Measurements from ENCODE around the gene MEGF11.
"Not testable (repeated sequence)": the region's sequence is repeated elsewhere in the genome, so short reads cannot be mapped to it uniquely, and the experiment has no call there.

The MEGF11 gene

DNA sequence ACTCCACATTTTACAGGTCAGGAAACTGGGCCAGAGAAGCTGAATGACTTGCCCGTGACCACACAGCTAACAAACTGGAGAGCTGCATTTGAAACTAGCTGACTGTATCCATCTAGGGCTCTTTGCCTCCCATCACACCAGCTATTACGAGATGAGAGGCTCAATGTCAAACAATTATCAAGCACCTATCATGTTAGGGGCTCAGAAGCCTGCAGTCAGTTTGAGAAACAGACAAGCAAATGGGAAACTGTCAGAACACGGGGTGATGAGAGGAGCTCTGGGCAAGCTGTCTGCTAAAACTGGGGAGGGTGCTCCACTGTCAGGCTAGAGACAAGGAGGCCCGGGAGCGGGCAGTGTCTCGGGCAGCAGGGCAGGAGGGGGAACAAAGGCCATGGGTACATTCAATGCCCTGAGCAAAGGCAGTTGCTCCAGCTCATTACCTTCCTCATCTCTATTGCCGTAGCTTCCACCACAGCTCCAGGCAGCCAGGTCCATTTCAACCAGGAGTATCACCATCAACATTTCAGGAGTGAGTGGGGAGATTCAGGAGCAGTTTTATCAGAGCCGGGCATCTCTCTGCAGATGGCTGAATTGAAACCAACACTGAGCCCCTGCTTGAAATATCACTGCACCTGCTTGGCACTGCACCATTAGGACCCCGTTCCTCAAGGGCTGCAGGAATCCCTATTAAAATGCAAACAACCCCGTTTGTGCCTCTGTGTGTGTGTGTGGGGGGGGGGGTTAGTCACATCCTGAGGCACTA lies 261.6 kb downstream of the MEGF11 start:
- no peak for FAIRE-seq

DNA sequence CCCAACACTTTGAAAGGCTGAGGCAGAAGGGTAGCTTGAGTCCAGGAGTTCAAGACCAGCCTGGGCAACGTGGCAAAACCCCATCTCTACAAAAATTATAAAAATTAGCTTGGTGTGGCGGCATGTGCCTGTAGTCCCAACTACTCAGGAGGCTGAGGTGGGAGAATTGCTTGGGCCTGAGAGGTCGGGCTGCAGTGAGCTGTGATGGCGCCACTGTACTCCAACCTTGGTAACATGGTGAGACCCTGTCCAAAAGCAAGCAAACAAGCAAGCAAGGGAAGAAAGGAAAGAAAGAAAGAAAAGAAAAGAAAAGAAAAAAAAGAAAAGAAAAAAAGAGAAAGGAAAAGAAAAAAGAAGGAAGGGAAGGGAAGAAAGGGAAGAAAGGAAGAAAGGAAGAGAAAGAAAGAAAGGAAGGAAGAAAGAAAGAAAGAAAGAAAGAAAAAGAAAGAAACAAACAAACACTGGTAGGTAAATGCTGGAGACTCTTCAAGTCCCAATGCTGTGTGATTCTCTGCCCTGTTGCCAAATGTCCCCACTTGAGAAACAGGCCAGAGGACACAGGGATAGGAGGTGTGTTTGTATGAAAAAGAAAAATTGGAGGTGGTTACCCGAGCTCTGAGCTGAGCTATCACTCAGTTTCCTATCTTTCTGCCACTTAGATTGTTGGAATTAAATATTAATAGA lies 263.1 kb downstream of the MEGF11 start:
- FAIRE-seq = no peak

DNA sequence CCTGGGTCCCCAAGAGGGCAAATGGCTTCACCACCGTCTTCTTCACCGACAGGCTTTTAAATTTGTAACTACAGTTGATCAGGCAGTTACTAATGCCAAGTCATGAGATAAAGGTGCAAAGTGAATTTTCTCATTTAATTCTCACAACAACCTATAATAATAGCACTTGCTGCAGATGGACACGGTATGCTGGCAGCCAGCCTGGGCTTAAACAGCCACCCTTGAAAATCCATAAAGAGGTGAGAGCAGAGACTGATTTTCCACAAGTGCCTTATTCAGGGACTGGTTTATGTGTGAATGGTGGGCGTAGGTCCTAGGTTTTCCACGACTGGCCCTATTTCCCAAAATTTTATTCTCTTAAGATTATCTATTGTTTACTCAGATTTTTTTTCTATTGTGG lies 266.4 kb downstream of the MEGF11 start:
- FAIRE-seq = no peak

DNA sequence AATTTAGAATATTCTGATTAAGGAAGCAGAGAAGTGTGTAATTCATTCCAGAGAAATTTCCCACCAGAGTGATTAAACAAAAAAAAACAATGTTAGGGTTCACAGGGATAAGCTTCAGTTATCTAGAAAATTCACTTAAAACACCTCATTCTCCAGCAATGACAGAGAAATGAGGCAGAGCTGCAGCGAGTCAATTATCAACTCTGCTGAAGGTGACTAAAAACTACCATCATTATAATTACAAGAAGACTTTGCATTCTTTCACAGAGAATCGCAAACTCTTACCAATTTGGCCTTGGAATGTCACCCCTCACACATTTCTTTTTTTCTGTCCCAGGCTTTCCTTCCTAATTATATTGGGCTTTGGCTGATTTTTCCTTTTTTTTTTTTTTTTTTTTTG lies 267.1 kb downstream of the MEGF11 start:
- FAIRE-seq = no peak

GRCh38 chr15:65985387-65985786 lies 268.2 kb downstream of the MEGF11 start:
- FAIRE-seq = no peak

- no peak for FAIRE-seq
These were observed 270.8 kb downstream of the MEGF11 start for GRCh38 chr15:65982627-65983322.

GRCh38 chr15:65981837-65982626 lies 271.5 kb downstream of the MEGF11 start:
- FAIRE-seq = no peak

DNA sequence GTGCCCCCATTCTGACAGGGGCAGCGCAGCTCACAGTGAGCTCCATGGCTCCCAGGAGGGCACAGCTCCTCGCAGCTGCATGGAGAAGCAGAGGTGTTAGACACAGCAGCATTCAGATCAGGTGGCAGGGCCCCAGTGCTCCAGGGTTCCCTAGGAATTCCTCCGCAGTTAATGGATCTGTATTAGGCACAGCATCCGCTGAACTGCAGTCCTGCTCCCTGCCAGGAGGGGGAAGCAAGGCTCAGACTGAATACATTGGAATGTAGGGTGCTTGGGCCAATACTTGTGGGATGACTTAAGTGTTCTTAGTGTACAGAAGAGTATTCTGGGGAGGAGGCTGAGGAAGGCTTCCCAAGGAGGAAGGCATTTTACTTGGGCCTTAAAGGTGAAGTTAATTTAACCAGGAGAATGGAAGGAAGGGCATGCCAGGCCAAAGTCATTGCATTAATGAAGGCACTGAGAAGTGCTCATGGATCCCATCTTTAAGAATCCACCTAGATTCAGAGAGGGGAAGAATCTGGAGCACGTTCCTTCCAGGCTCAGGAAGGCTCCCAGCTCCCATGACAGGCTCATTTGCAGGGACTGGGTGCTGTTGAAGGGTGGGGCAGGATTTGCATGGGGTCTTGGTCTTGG lies 272.6 kb downstream of the MEGF11 start:
- no peak for FAIRE-seq

DNA sequence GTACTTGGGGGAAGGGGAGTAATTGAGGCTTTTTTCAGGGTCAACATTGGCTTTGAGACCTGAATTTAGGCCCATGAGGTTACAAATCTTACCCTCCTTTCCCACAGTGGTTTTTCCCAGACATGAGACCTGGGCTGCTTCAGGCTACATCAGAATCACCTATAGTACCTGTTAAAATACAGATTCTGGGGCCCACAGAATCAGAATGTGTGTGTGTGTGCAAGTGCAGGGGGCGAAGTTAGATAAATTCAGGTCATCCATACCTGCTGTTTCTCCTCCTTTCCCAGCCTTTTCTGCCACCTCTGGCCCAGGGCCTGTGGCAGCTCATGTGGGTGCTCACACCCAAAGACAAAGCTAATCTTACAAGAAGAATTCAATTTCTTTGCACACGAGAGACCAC lies 273.7 kb downstream of the MEGF11 start:
- no peak for FAIRE-seq

DNA sequence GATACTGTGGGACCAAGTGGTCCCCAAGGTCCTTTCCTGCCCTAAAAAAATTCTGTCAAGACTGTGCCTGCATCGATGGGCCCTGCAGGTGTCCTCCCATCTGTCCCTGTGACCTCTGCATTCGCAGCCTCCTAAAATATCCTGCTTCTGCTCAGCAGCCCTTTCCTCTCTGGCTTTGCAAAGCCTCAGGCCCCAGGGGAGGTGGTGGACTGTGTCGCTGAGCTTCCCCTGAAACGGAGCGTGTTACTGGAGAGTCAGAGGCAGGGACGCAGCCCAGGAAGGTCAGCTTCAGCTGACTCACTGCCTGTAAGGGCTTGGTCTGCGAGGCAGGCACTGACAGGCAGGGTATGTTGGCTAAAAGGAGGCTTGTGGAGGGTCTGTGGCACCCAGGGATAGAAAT lies 274.2 kb downstream of the MEGF11 start:
- FAIRE-seq = no peak

GRCh38 chr15:65978110-65978509 lies 275.4 kb downstream of the MEGF11 start:
- no peak for FAIRE-seq

- not testable (repeated sequence) for FAIRE-seq
These were observed 277.4 kb downstream of the MEGF11 start for GRCh38 chr15:65976196-65976595.

- FAIRE-seq = no peak
These were observed 281.9 kb downstream of the MEGF11 start for GRCh38 chr15:65971741-65971995.

DNA sequence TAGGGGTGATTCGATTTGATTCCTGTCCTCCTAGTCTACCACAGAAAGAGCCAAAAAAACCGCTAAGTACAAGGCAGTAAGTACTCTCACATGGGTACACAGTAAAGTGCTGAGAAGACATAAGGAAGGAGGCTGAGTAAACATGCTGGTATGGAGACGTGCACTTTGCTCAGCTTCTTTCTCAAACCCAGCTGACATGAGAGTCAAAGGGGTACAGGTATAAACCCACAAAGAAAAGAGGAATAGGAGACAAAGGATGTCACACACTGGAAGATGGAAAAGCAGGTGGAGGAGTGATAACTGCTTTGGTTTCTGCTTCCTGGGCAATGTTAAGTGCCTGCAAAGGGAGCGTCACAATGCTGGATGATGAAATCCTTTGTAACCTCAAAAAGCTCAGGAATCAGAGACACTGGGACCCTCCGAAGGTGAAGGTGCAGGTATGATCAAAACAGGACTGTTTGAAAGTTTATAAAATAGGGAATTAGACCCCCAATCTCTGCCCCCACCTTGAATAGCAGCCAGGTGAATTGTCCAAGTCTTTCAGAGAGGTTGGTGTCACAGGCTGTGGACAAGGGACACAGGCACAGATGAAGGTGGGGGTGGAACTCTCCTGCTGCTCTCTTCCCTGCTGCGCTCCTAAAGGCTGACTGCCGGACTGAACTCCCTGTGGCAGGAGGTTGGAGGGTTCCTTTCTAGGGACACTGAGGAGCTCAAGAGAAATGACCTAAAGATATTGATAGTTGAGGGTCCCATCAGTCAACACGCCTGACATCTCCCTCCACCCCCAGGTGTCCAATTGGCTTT lies 282.4 kb downstream of the MEGF11 start:
- no peak for FAIRE-seq

DNA sequence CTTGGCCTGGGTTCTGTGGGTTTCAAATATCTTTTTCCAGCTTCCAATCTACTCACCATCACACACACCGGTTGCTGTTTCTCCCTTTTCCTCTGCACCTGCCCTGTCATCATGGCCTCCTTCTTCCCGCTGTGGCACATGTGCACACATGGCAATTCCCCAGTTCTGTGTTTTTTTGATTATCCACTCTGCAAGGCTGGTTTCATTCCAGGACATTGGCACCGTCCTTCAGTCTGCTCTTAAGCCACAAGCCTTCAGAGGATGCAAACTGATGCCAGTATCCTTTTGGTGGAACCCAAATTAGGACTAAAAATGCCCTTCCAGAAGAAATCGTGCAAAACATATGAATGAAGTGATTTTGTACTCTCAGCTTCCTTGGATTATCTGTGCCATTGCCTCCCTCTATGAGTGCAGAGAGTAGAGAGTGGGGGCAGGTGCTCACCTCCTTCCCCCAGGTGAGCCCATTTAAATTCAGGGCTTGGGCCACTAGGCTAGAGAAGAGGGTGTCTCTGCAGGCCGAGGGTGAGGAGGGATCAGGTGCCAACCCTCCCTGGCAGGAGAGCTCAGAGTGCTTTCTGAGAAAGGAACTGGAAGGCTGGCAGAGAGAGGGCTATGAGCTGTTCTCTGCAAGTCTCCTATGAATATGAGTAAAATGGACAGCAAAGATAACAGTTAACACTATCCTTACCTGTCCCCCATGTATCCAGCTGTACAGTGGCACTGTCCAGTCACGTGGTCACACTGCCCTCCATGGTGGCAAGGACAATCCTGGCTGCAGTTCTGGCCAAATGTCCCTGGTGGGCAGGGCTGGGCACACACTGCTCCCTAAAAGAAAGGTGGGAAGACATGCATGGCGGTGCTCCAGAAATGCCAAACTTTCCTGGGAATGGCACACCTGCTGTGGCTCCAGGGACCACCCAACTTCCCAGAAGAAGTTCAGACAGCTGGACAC lies 283.4 kb downstream of the MEGF11 start:
- no peak for FAIRE-seq

- no peak for FAIRE-seq
These were observed 285.0 kb downstream of the MEGF11 start for GRCh38 chr15:65968511-65968910.

- no peak for FAIRE-seq
These were observed 288.6 kb downstream of the MEGF11 start for GRCh38 chr15:65964792-65965433.

GRCh38 chr15:65963911-65964482 lies 289.6 kb downstream of the MEGF11 start:
- no peak for FAIRE-seq

DNA sequence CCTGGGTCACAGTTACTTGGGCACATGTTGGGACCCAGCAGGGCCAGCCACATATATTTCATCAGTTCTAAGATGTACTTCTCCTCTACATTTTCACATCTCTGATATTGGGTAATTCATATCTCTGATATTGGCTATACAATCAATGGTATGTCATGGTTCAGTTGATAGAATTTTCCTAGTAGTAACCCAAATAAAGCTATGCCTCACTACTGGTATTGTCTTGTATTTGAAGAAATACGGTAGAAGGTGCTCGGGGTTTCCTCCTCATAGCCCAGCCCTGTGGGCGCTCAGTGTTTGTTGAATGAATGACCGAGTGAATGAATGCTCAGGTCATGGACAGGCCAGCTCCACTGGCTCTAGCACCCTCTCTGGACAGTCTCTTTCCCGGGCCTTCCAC lies 290.2 kb downstream of the MEGF11 start:
- FAIRE-seq = no peak

GRCh38 chr15:65962187-65962586 lies 291.4 kb downstream of the MEGF11 start:
- FAIRE-seq = no peak
